ENCODE results near the gene TMEM161B.
"Not testable (repeated sequence)": the region's sequence is repeated elsewhere in the genome, so short reads cannot be mapped to it uniquely, and the experiment has no call there.

The TMEM161B gene

DNA sequence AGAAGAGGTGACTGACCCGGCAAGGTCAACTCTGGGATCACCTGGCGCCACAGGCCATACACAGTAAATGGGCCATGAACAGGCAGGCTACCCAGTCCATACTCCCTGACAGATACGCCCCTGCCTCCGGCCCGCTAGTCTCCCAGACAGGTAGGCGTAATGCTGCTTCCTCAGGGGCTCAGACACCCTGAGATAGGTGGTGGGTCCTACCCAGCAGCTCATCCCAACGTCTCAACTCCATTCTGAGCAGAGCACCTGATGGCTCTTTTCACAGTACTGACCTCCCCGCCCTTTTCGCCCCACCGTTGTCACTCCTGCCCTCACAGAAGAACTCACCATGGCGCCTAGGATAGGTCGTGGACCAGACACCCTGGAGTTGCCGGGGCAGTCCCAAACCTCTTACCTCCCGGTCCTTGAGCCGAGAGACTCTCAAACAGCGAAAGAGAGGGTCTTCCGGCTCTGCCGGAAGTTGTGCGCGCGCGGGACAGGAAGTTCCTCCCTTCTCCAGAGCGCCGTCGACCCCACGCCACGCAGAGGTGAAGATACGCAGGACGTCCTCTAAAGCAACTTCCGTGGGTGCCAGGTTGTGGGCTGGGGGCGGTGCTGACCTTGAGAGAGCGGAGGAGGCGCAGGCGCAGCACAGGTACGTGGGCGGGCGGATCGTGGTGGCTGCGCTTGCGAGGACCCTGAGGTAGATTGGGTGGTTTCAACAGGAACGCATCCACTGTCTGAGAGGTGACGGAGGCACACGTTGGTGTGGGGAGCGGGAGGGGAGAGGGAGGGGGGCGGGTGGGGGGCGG lies at the start of gene TMEM161B:
Gene TMEM161B (minus strand): TSS at position 461 of the 800 bp plus-strand sequence. CDS start 122 bp downstream, at position 339.
- DNase-seq (ENCODE audit: low spot score) = peak; percentile 92

DNA sequence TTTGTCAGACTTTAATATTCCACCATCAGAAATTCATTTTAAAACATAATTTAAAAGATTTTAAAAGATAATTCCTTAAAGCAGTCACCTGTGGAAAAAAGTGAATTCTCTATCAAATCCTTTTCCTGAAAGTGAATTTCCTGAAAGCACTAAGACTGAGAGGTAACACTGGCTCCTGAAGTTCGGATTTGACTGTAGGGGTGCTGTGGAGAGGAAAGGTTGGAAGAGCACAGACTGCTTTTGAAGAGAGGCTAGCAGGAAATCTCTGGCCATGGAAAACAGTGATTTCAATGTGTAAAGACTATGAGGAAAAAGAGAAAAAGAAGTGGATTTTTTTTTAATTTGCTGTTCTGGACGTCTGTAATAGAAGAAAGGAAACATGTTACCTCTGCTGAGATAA lies 35.7 kb upstream of the TMEM161B start:
- no peak for DNase-seq (ENCODE audit: low spot score)

GRCh38 chr5:88298425-88298824 lies 29.8 kb upstream of the TMEM161B start:
- no peak for DNase-seq (ENCODE audit: low spot score)

GRCh38 chr5:88290801-88291200 lies 22.2 kb upstream of the TMEM161B start:
- no peak for DNase-seq (ENCODE audit: low spot score)

DNA sequence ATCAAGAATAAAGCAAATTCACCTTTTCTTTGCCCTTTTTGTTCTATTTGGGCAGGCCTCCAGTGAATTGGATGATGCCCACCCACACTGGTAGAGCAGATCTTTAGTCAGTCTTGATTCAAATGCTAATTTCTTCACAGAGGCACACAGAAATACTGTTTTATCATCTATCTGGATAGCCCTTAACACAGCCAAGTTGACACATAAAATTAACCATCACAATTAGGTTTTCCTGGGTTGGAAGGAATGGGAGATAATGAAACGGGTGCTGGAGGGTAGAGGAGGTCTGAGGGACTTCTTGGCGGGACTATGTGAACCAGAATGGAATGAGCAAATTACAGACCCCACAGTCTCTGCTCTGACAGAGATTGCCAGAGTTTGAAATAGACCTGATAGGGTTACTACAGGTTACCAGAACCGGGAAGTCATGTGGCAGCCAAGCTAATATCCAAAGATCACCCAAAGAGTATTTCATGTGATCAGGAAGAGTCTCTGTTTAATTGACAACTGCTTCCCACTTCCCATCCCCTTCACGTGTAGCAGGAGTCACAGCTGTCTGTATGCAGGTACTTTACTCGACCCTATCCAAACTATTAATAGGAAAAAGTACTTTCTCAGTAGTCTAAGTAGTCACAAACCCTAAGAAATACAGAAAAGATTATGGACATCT lies 20.0 kb upstream of the TMEM161B start:
- no peak for DNase-seq (ENCODE audit: low spot score)

DNA sequence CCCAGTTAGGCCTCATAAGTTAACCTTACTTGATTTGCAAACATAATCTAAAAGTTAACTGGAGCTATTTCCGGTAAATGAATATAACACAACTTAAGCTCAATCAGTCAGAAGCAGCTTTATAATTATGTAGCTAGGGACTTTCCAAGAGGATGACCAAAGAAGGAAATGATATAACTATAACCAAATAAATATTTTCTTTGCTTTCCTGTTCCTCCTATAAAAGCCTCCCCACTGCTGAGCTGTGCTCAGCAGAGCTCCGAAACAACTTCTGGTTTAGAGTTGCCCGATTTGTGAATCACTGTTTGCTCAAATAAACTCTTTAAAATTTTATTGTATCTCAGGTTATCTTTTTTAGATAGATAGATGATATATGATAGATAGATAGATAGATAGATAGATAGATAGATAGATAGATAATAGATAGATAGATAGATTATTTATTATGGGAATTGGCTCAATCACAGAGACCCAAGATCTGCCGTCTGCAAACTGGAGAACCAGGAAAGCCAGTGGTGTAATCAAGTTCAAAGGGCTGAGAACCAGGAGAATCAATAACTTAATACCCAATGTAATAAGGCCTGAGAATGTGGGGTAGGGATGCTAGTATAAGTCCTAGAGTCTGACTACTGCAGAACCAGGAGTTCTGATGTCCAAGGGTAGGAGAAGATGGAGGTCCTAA lies 19.3 kb upstream of the TMEM161B start:
- no peak for DNase-seq (ENCODE audit: low spot score)

GRCh38 chr5:88287302-88287701 lies 18.7 kb upstream of the TMEM161B start:
- DNase-seq (ENCODE audit: low spot score) = no peak

GRCh38 chr5:88283690-88284089 lies 15.0 kb upstream of the TMEM161B start:
- DNase-seq (ENCODE audit: low spot score) = no peak

GRCh38 chr5:88281322-88281721 lies 12.7 kb upstream of the TMEM161B start:
- no peak for DNase-seq (ENCODE audit: low spot score)

GRCh38 chr5:88279584-88279983 lies 10.9 kb upstream of the TMEM161B start:
- no peak for DNase-seq (ENCODE audit: low spot score)

DNA sequence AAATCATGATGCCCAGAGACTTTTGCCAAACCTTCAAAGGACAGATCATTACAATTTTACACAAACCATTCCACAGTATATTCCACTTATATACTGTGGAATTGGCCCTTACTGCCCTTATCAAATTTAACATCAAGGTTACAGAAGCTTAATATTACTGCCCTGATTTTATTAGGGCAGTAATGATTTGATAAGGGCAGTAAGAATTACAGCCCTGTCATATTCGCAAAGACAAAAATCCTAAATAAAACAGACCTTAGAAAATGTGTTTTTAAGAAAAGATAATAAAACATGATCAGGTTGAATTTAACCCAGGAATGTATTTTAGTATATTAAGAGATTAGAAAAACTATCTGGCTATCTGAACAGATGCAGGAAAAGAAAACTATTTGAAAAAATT lies 7.7 kb upstream of the TMEM161B start:
- no peak for DNase-seq (ENCODE audit: low spot score)

- DNase-seq (ENCODE audit: low spot score) = no peak
These were observed 6.9 kb upstream of the TMEM161B start for GRCh38 chr5:88275581-88275980.

DNA sequence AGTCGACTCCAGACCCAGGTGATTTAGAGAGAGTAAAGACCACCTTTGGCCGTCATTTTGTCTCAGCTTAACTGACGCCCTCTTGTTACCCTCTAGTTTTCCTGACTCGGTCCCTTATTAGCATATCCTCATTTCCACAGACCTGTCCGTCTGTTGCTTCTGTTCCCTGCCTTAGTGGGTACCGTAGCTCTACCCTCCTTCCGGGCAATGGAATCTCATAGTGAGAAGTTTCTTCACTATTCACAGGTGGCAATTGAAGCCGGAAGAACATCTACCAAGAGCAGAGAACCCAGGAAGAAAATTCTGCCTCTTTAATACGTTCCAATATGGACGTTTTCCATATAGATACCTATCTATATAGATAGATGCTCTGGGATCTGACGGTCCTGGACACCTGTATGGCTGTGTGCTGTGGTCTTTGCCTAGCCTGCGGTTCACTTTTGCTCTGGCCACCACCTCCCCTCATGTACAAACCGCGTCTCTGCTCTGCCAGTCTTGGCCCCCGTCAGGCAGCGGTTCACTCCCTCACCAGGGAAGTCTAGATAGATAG lies 652 bp upstream of the TMEM161B start:
- DNase-seq (ENCODE audit: low spot score) = peak; percentile 16

DNA sequence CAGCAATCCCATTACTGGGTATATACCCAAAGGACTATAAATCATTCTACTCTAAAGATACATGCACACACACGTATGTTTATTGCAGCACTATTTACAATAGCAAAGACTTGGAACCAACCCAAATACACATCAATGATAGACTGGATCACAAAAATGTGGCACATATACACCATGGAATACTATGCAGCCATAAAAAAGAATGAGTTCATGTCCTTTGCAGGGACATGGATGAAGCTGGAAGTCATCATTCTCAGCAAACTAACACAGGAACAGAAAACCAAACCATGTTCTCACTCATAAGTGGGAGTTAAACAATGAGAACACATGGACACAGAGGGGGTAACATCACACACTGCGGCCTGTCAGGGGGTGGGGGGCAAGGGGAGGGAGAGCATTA lies 4.1 kb downstream of the TMEM161B start:
- not testable (repeated sequence) for DNase-seq (ENCODE audit: low spot score)

DNA sequence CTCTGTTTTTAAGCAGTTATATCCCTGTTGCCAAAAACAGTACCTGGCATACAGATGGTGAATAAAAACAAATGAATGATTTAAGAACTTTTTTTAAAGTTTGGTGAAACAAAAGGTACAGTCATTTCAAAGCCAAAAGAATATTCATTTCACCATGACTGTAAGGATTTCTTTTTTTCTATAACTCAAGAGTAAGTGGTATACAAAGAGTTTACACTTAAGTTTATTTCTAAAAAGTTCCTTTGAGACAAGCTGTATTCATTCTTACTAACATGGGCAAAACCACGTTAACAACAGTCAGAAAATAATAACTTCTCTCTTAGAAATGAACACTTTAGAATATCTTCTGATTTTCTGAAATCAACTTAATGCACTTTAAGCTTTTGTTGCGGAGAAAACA lies 5.3 kb downstream of the TMEM161B start:
- DNase-seq (ENCODE audit: low spot score) = no peak

DNA sequence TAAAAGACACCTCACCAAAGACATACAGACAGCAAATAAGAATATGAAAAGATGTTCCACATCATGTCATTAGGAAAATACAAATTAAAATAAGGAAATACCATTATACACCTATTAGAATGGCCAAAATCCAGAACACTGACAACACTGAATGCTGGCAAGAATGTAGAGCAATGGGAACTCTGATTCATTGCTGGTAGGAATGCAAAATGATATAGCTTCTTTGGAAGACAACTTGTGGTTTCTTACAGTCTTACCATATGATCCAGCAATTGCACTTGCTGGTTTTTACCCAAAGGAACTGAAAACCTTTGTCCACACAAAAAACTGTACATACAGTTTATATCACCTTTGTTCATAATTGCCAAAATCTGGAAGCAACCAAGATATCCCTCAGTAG lies 6.5 kb downstream of the TMEM161B start:
- DNase-seq (ENCODE audit: low spot score) = no peak

- no peak for DNase-seq (ENCODE audit: low spot score)
These were observed 10.0 kb downstream of the TMEM161B start for GRCh38 chr5:88258636-88259035.

GRCh38 chr5:88256872-88257271 lies 11.8 kb downstream of the TMEM161B start:
- DNase-seq (ENCODE audit: low spot score) = no peak

- DNase-seq (ENCODE audit: low spot score) = no peak
These were observed 12.6 kb downstream of the TMEM161B start for GRCh38 chr5:88256037-88256436.

DNA sequence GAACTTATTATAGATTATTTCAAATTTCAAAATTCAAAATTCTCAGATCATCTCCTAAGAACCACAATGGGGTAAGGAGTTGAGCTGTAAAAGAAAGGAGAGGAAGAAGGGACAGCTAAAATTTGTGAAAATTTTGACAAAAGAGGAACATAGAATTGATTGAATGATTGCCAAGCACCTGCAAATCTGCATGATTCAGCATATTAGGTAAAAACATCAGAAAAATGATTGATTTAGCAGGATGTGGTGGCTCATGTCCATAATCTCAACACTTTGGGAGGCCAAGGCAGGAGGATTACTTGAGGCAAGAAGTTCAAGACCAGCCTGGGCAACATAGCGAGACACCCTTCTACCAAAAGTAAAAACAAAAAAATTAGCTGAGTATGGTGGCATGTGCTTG lies 14.3 kb downstream of the TMEM161B start:
- no peak for DNase-seq (ENCODE audit: low spot score)

- DNase-seq (ENCODE audit: low spot score) = no peak
These were observed 17.5 kb downstream of the TMEM161B start for GRCh38 chr5:88251048-88251711.

- no peak for DNase-seq (ENCODE audit: low spot score)
These were observed 18.6 kb downstream of the TMEM161B start for GRCh38 chr5:88250010-88250409.

Data from D341Med (cell line).